Femur (tissue), 1 donor: ENCODE measurements around the gene NFKBIB.
"Not testable (repeated sequence)": the region's sequence is repeated elsewhere in the genome, so short reads cannot be mapped to it uniquely, and the experiment has no call there.

Source experiments
- DNase-seq: peaks from one replicate; pipeline ENCODE4 v3.0.0-alpha.2; 2017

NFKBIB gene

DNA sequence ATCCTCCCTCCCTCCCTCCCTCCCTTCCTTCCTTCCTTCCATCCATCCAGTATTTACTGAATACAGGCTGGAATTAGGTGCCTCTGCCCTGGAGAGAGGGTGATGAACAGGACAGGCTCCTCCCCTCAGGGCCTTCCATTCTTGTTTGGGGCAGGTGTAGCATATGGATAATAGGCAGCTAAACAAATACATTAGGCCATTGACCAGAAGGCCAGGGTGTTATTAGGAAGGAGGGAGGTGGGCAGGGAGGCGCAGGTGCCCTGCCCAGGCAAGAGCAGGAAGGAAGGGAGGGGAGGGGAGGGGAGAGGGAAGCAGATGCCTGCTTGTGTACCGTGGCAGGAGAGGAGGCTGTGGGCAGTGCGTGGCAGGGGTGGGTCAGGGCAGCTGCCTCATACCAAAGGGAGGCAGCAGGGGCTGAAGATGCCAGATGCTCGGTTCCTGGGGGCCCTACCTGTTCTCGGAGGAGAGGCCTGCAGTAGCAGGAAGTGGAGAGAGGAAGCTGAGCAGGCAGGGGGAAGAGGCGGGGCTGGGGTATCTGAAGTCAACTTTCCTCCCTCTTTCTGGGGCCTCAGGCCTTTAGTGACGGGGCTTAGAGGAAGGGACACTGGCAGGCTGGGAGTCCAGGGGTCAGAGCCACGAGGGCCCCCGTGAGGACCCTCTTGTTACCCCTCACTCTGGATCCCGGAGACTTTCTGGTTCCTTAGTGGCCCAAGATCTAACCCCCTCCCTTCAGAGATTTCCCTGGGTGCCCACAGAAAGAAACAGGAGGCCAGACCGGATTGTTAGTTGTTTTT lies 21.8 kb upstream of the NFKBIB start, which contains the start of gene RINL:
RINL (minus strand) TSS at position 495 of the 794 bp plus-strand sequence. CDS start 1,533 bp downstream, outside the sequence.
- DNase-seq, result peak; percentile 53

DNA sequence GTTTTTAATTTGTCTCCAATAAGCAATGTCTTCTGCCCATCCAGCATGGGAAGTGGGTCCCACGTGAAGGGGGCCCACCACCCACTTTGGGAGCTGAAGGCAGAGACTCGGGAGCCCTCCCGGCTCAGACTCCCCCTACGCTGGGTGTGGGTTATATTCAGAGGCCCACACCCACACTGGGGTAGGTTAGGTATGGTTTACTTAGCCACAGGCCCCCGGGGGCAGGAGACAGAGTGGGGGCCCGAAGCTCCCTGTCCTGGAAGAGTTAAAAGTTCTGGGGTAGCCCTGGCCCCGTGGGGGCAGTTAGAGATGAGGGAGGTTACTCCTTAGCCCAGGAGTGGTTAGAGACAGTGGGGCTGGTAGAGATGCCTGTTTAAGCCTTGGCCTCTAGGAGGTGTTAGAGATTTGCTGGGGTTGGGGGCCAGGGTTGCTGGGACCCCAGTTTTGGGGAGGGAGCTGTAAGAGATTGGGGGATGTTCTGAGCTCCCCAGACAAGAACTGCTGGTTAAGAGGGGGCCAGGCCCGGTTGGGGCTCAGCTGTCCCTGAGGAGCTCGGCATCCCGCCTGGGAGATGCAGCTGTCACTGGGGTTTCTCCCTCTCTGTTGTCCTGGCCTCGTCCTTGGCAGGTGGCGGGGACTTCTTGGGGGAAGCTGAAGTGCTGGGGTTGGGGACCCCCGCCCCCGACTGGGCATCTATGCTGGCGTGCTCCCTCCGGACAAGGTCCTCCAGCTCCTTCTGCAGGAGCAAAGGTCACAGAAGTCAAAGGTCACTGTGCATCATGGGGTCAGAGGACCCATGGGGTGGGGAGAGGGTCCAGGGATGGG lies 21.0 kb upstream of the NFKBIB start:
- no peak for DNase-seq

GRCh38 chr19:38879400-38879751 lies 20.4 kb upstream of the NFKBIB start:
- DNase-seq, result no peak

- no peak for DNase-seq
These were observed 19.5 kb upstream of the NFKBIB start for GRCh38 chr19:38880076-38880881.

DNA sequence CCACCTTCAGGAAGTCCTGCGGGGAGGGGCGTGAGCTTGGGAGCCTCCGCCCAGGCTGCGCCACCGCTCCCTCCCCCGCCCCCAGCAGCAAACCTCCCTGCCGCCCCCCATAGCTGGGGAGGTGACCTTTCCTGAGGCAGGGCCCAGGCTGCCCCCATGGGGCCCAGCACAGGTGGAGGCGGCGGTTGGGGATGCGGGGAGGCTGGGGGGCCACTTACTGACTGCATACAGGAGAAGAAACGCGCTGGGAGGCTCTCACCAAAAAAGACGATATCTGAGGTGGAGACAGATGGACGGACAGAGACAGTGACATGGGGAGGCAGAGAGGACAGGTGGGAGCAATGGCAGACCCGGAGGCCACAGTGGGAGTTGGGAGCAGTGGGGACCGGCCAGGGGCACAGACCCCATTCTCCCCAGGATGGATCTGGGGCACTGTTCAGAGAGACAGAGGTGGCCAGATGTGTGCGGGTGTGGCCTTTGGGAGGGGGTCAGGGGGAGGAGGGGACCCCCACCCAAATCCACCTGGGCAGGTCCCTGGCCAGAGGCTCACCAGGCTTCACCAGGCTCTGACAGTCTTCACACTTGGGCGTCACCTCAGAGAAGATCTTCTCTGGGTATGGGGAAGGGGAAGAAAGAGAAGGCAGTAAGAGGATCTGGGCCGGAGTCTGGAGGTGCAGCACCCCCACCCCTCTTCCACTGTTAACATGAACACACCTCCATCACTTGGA lies 18.7 kb upstream of the NFKBIB start:
- no peak for DNase-seq

GRCh38 chr19:38883286-38883685 lies 16.5 kb upstream of the NFKBIB start:
- no peak for DNase-seq

DNA sequence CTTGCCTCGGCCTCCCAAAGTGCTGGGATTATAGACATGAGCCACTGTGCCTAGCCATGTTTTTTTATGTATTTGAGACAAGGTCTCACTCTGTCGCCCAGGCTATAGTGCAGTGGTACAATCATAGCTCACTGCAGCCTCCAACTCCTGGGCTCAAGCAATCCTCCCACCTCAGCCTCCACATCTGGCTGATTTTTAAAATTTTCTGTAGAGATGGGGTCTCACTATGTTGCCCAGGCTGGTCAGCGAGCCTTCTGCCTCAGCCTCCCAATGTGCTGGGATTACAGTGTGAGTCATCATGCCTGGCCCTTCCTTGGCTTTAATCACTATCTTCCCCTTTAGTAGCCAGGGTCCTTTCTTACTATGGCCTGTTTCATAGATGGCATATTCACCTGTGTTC lies 15.1 kb upstream of the NFKBIB start:
- DNase-seq, result not testable (repeated sequence)

DNA sequence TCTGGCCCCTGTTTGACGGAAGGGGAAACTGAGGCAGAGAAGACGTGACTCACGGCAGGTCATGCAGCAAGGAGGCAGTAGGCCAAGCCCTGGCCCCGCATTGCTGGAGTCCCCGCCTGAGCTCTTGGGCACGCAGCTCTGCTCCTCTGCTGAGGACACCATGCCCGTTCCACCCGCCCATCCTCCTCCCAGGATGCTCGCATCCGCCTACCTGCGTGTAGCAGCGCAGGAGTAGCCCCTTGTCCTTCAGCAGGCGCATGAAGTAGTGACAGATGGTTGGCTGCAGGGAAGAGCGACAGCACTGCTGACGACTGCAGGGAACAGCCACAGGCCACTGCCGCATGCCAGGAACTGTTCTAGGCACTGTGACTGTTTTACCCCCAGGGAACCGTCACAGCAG lies 10.9 kb upstream of the NFKBIB start:
- DNase-seq, result no peak

GRCh38 chr19:38889803-38890202 lies 10.0 kb upstream of the NFKBIB start:
- no peak for DNase-seq

DNA sequence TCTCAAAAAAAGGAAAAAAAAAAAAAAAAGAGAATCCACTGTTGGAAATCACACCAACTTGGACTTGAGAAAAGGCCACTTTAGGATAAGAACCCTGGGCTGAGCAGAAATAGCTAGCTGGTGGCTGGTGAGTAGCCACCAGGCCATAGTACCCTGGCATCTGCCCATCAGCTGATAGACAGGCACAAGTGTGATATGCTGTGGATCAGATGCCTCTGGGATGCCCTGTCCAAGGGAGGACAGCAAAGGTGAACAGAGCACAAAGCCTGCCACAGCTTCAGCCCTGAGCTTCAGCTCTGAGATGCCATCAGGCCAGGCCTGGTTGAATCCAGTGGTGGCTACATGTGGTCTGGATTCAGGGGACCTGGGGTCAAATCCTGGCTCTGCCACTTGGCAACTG lies 9.1 kb upstream of the NFKBIB start:
- no peak for DNase-seq

DNA sequence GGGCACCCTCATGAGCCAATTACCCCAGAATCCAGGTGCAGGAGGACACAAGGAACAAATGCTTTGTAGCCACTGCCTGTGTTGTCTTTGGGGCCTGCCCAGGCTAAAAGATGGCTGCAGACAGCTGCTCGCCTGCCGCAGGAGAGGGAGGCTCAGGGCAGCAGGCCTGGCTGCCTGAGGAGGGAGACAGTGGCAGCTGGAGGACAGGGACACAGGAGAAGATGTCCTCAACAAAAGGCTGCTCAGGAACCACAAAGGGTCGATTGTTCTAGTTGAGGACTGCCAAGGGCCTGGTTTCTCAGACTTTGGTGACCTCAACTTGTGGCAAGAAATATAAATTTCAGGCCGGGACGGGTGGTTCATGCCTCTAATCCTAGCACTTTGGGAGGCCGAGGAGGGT lies 8.0 kb upstream of the NFKBIB start:
- DNase-seq, result no peak

GRCh38 chr19:38892841-38893240 lies 6.9 kb upstream of the NFKBIB start:
- no peak for DNase-seq

DNA sequence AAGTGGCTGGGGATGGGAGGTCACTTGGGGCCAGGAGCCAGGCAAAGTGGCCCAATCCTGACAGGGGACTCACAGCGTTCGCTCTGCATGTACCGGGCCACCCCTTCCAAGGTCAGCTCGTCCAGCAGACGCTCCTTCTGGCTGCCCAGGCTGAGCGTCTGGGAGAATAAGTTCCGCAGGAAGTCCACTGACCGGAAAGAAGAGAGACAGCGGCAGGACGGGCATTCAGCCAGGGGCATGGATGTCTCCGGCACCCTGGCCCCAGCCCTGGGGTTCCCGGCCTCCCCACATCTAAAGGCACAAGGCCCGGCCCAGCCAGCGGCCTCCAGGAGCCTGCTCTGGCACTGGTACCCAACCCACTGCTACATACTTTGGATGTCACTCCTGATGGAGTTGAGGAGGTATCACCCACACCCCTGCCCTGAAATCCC lies 6.4 kb upstream of the NFKBIB start:
- no peak for DNase-seq

DNA sequence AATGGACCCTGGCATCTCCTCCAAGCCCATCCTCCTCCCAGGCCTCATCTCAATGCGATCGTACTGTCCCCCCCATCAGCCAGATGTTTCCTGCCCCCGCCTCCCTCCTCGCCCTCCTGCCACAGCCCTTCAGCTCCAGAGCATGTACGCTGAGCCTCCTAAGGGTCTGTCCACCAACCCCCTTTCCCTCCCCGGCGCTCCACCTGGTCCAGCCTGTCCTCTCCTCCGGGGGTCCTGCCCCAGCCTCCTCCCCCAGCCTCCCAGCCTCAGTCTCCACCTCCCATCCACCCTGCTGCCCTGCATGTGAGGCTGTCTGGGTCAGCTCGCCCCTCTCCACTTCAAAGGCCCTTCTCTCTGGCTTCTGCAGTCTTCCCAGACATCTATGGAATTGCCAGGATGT lies 4.8 kb upstream of the NFKBIB start:
- peak; percentile 15 for DNase-seq

DNA sequence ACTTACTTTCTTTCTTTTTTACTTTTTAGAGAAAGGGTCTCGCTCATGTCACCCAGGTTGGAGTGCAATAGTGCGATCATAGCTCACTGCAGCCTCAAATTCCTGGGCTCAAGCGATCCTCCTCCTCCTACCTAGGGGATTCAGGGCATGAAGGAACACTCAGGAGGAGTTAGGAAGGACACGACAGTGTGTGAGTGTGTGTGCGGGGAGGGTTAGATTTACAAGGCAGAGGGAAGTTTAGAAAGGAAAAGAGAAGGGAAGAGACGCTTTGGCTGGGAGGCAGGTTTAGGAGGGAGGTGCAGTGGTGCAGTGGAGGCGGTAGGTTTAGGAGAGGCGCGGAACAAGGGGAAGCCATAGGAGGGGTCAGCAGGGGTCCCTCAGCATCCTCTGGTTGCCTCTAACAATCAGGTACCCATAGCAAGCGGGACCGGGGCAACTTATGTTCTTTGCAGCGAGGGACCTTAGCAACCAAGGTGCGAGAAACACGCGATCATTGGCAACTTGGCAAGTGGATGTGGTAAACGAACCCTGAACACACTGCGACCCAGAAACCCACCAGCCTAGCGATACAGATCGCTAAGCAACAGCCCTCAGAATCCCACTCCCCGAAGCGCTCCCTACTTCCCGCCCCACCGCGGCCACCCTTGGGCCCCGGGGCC lies 852 bp upstream of the NFKBIB start:
- no peak for DNase-seq

GRCh38 chr19:38900202-38900629 lies 447 bp downstream of the NFKBIB start:
- no peak for DNase-seq

- DNase-seq, result no peak
These were observed 998 bp downstream of the NFKBIB start for GRCh38 chr19:38900743-38901190.

DNA sequence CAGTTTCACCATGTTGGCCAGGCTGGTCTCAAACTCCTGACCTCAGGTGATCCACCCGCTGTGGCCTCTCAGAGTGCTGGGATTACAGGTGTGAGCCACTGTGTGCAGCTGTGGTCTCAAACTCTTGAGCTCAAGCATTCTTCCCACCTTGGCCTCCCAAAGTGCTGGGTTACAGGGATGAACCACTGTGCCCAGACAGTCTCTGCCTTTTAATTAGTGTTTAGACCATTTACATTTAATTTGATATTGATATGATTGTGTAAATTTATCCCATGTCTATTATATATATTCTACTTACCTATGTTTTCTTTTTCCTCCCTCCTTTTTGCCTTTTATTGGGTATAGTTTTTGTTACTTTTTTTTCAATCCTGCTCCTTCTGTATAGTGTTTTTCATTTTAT lies 1.9 kb downstream of the NFKBIB start:
- DNase-seq, result no peak

DNA sequence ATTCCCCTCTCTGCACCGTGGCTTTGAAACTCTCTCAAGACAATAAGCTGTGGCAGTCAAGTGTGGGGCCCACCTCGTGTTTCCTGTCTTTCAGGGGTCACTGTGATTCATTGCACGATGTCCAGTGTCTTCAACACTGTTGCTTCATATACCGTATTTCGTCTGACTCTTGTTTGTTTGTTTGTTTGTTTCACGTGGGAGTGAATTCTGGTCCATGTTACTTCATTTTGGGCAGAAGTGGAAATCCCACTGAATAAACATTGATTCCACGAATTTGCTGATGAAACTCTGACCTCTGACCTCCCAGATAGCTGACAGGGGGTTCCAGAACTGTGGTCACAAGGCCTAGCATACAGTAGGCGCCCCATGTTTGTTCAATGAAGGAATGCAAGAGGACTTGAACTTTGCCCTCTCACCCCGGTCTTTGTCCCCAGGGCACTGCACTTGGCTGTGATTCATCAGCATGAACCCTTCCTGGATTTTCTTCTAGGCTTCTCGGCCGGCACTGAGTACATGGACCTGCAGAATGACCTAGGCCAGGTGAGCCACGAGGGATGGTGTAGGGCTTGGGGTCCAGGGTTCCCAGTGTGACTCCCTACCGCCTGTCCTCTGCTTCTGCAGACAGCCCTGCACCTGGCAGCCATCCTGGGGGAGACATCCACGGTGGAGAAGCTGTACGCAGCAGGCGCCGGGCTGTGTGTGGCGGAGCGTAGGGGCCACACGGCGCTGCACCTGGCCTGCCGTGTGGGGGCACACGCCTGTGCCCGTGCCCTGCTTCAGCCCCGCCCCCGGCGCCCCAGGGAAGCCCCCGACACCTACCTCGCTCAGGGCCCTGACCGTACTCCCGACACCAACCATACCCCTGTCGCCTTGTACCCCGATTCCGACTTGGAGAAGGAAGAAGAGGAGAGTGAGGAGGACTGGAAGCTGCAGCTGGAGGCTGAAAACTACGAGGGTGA lies 5.1 kb downstream of the NFKBIB start:
- no peak for DNase-seq

DNA sequence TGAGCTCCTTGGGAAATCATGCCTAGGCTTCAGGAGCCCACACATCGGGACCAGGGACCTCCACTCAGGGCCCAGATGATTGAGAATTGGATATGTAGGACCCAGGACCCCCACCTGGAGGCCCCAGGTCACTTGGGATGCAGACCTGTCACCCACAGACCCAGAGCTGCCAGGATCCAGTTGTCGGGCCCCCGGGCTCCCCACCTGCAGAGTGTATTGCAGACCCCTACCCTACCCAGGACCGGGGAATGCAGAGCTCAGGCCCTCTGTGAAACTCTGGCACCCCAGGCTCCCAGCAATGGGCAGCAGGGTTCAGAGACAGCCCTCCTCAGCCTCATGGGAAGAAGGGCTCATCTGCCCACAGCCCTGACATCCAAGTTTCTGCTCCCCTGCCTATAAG lies 5.9 kb downstream of the NFKBIB start:
- no peak for DNase-seq

GRCh38 chr19:38907227-38907626 lies 7.5 kb downstream of the NFKBIB start:
- DNase-seq, result no peak
